K562 (cell line): ENCODE measurements around the gene DAPK1. TPM values are rescaled to one million over a fixed set of nuclear protein-coding genes. Genes with fewer than 3 reads are reported as not detected.

ENCODE experiments used
- ATAC-seq: fragments of 200-7000 bp; cut with Tn5 transposase; 3 replicates; pipeline ENCODE4 v1.9.1; 2020; ENCODE audit warnings: moderate library complexity
- BruUV-seq: library from RNA; stranded (reverse); fragments of 400-500 nt; replicated peaks from 2 replicates; lab custom pipeline; 2021; lab: Mats Ljungman, UMichigan
- CTCF ChIA-PET: fragments of 300-600 bp; formaldehyde crosslinking; extraction: SDS; loops from one replicate; lab custom pipeline; 2021; ENCODE audit warnings: low intra/inter-chr PET ratio; lab: Yijun Ruan, JAX
- POLR2A ChIA-PET: fragments of 300-600, 350-650 bp; sonication (Branson Sonifier 250); formaldehyde crosslinking; extraction: SDS; loops from one replicate; lab custom pipeline; 2021; ENCODE audit warnings: antibody characterized with exemption, inconsistent platforms; lab: Yijun Ruan, JAX
- DNase-seq, 4 experiments: peaks; one replicate each; pipeline versions ENCODE4 v3.0.0 to v3.0.0-alpha.2; 2011 to 2018; ENCODE audit warnings: low spot score in 3 of 4, mixed read lengths in 3 of 4; ENCODE audit errors: extremely low read depth in 1 of 4
- FAIRE-seq: peaks from 2 replicates; lab custom pipeline; 2011; peaks lifted over from hg19 to GRCh38; lab: Jason Lieb, UNC
- H2AFZ ChIP-seq: 2 replicates; pipeline ENCODE4 v1.6.0; 2011; ENCODE audit warnings: low read depth, low read length, control low read depth, inconsistent platforms
- H3K27ac ChIP-seq: fragments of 200-600 bp; 3 replicates; pipeline ENCODE4 v1.8.0; 2011; ENCODE audit warnings: low read depth, mild to moderate bottlenecking, control low read depth, inconsistent platforms, low read length, moderate library complexity, mixed read lengths; ENCODE audit errors: extremely low read depth
- H3K27me3 ChIP-seq, 2 experiments: fragments of 300-600 bp in 1 of 2; 2 replicates in 1 of 2; 3 replicates in 1 of 2; pipeline versions ENCODE4 v1.6.0 to v1.8.0; 2011; ENCODE audit warnings: inconsistent platforms in 2 of 2, low read length in 2 of 2, mild to moderate bottlenecking in 1 of 2, mixed read lengths in 1 of 2, moderate library complexity in 1 of 2; ENCODE audit not compliant: control insufficient read depth in 2 of 2, insufficient read depth in 2 of 2
- H3K36me3 ChIP-seq: fragments of 300-600 bp; 3 replicates; pipeline ENCODE4 v1.8.0; 2011; ENCODE audit warnings: mild to moderate bottlenecking, low read length, inconsistent platforms; ENCODE audit not compliant: control insufficient read depth, insufficient read depth
- H3K4me1 ChIP-seq, 2 experiments: fragments of 200-600 bp in 1 of 2; replicated peaks in 1 of 2; 2 replicates in 1 of 2; 3 replicates in 1 of 2; pipeline versions ENCODE4 v1.5.1 to v1.8.0; 2011; ENCODE audit warnings: inconsistent platforms in 2 of 2, low read length in 2 of 2, mild to moderate bottlenecking in 1 of 2, mixed read lengths in 1 of 2, moderate library complexity in 1 of 2; ENCODE audit not compliant: control insufficient read depth in 2 of 2, insufficient read depth in 2 of 2
- H3K4me2 ChIP-seq: 2 replicates; pipeline ENCODE4 v1.6.1; 2011; ENCODE audit warnings: low read length, control low read depth, inconsistent platforms, mixed read lengths; ENCODE audit not compliant: insufficient read depth
- H3K4me3 ChIP-seq: fragments of 200-600 bp; sonication (generic), shearing (Covaris generic); 2 replicates; pipeline ENCODE4 v1.5.1; 2016; ENCODE audit warnings: control low read depth, inconsistent platforms
- H3K79me2 ChIP-seq: fragments of 200-600 bp; 3 replicates; pipeline ENCODE4 v1.8.0; 2011; ENCODE audit warnings: low read length, inconsistent platforms; ENCODE audit not compliant: control insufficient read depth, insufficient read depth
- H3K9ac ChIP-seq, 2 experiments: 2 replicates each; pipeline versions ENCODE4 v1.6.0 to v1.6.1; 2011; ENCODE audit warnings: low read depth in 2 of 2, low read length in 2 of 2, control low read depth in 1 of 2, inconsistent platforms in 1 of 2, mild to moderate bottlenecking in 1 of 2, mixed read lengths in 1 of 2; ENCODE audit not compliant: insufficient read depth in 1 of 2
- H3K9me1 ChIP-seq: one replicate; pipeline ENCODE4 v1.6.0; 2011; ENCODE audit warnings: inconsistent platforms, mild to moderate bottlenecking, low read length, moderate library complexity; ENCODE audit not compliant: control insufficient read depth, insufficient read depth
- H3K9me3 ChIP-seq: replicated peaks from 2 replicates; pipeline ENCODE4 v1.5.1; 2011; ENCODE audit warnings: low read depth, low read length, inconsistent platforms; ENCODE audit not compliant: control insufficient read depth, insufficient read depth
- H4K20me1 ChIP-seq: replicated peaks from 2 replicates; pipeline ENCODE4 v1.6.1; 2011; ENCODE audit warnings: low read length, inconsistent platforms, mixed read lengths; ENCODE audit not compliant: control insufficient read depth, insufficient read depth
- ARID1B ChIP-seq: fragments of 450-650 bp; IDR thresholded peaks from 2 replicates; pipeline ENCODE4 v1.6.1; 2016; ENCODE audit warnings: antibody characterized with exemption, mild to moderate bottlenecking, inconsistent platforms
- ELF1 ChIP-seq: fragments of 200-800 bp; sonication (Bioruptor generic); IDR thresholded peaks from 2 replicates; pipeline ENCODE4 v1.6.1; 2016; ENCODE audit warnings: missing genetic modification characterization, missing compliant biosample characterization
- EP300 ChIP-seq: IDR thresholded peaks from 2 replicates; pipeline ENCODE4 v1.6.1; 2012; ENCODE audit warnings: low read length, improper control_type of control experiment
- ZNF175 ChIP-seq: fragments of 200-800 bp; sonication (Bioruptor generic); IDR thresholded peaks from 2 replicates; pipeline ENCODE4 v1.6.1; 2016; ENCODE audit warnings: low read depth, mild to moderate bottlenecking, missing genetic modification characterization, missing compliant biosample characterization
- WGBS: fragments of 100-300 bp; shearing (Covaris generic); methylation state at CpG from one replicate; pipeline ENCODE4 v1.1.6; 2016; ENCODE audit warnings: low coverage, mixed read lengths; ENCODE audit not compliant: insufficient coverage; ENCODE audit errors: missing lambda C conversion rate; 5-methylcytosine and 5-hydroxymethylcytosine counted together
- in situ Hi-C: fragments of 300-500 bp; cut with MboI; formaldehyde crosslinking; loops from 4 replicates; pipeline ENCODE4 v1.15.0; 2018; ENCODE audit warnings: inconsistent platforms, mixed read lengths
- intact Hi-C: fragments of 100-400 bp; cut with micrococcal nuclease; formaldehyde crosslinking; loops from 2 replicates; pipeline ENCODE4 v1.14.2; 2022
- polyA plus RNA-seq, 8 experiments: library from polyadenylated mRNA; depleted of rRNA in 4 of 8; stranded (reverse) in 5 of 8; unstranded in 3 of 8; fragments of >200 nt; fragmentation: Nextera tagmentation in 2 of 8; fragmentation: Illumina TruSeq in 1 of 8; extraction: Ambion mirVana in 2 of 8; extraction: Trizol in 1 of 8; gene quantifications; 2 replicates each; pipeline versions ENCODE4 v1.2.1 to v1.2.3, GENCODE V29; 2011 to 2014; ENCODE audit warnings: inconsistent platforms in 1 of 8, missing spikeins in 1 of 8
- total RNA-seq, 7 experiments: library from RNA; depleted of rRNA in 6 of 7; stranded (reverse); fragments of >200 nt in 6 of 7; fragmentation: Illumina TruSeq in 2 of 7; extraction: Trizol in 2 of 7; gene quantifications; 2 replicates each; pipeline versions ENCODE4 v1.2.1 to v1.2.3, GENCODE V29; 2011 to 2021; ENCODE audit warnings: low replicate concordance in 1 of 7
- TF ChIP-seq, protein P1 (sequence below): fragments of 450-650 bp; formaldehyde crosslinking; IDR thresholded peaks from 2 replicates; pipeline ENCODE4 v1.4.0; 2020; ENCODE audit warnings: mild to moderate bottlenecking

Gene DAPK1
- total and polyA plus RNA-seq, 9 of the 15 experiments (the other 6 are each of a cell fraction or from before 2014, with no cell fraction given), result 1.7 to 26.4 (median 15.8) TPM

DNA sequence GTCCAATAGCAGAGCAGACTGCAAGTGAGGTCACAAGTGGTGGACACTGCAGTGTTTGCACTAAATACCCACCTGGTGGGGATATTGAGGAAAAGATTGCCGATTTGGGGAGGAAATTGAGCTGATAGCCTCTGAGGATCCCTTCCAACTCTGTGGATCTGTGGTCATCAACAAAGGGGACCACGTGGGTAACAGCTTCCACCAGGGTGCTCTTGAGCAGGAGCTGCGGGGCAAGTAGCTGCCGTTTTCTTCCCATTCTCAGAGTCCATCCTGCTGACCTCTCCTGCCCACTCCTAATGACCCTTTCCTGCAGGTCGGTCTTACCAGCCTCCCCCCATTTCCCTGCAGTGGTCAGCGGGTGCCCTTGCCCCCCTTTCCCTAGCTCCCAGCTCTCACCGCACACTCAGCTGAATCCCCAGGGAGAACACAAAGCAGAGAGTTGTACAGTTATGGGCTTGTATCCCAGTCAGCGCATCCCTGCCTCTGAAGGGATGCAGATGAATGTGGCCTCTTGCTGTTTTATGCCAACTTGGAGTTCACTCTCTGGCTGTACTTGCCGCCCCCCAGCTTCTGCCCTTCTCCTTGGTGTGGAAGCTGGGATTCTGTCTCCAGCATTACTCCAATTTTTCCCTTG is 18.0 kb downstream of the DAPK1 start (continued):
- TF ChIP-seq, protein P1, sequence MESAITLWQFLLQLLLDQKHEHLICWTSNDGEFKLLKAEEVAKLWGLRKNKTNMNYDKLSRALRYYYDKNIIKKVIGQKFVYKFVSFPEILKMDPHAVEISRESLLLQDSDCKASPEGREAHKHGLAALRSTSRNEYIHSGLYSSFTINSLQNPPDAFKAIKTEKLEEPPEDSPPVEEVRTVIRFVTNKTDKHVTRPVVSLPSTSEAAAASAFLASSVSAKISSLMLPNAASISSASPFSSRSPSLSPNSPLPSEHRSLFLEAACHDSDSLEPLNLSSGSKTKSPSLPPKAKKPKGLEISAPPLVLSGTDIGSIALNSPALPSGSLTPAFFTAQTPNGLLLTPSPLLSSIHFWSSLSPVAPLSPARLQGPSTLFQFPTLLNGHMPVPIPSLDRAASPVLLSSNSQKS (CRISPR knock-in tag), result no peak

DNA sequence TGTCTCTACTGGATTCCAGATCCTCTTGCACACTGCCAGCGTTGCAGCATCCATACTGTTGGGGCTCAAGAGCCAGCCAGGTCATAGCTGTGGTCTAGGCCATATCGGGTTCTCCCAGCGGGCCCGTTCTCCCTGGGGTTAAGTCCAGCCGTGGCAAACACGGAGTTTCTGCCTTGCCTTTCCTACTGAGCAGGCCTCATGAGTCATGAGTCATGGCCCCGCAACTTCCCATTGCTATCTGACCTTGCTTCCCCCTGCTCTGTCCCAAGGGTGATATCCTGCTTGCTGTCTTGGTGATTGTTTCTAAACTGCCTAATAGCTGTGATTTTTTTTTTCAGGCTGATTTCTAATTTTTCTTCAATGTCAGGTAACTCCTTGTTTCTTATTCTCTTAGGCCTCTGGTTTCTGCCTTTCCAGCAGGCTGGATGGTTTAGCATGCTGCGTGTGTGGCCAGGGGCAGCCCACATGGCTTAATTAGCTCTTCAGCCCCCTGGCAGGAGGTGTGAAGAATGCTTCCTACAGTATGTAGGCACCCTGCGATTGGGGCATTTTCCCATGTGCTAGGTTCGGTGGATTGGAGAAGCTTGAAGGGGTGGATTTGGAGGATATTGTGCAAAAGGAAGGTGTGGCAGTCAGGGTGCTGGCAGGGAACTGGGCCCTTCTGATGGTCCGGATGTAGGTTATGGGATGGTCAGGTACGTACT is 18.7 kb downstream of the DAPK1 start:
- ChIA-PET CTCF (no interaction called here), POLR2A (interaction anchor here (0.6 to 1.2 kb wide), 2 partner anchors 32 to 338 kb away, joined by 3 to 5 read pairs; no protein-coding TSS in a partner anchor)
- Histone ChIP-seq H3K9ac (peak overlapping the region; percentile 36 to 77; a peak in 2 of 4 replicates), H3K79me2 (peaks cover 31% of the 10 kb centered on the region), H3K4me3 (no peak overlapping the region), H3K27me3 (no peaks in the 10 kb centered on the region), H3K27ac (peak overlapping the region; percentile 84; the same call in 2 of the 3 replicates), H4K20me1 (0 out of 2 replicates have a peak, but pooled peaks cover 5% of the 10 kb centered on the region), H3K4me1 (peaks cover 35 to 64% of the 10 kb centered on the region in 2 experiments), H2AFZ (no peak overlapping the region), H3K9me3 (no peaks in the 10 kb centered on the region), H3K36me3 (peaks cover 7% of the 10 kb centered on the region; the same call in 1 of the 3 replicates), H3K9me1 (peaks cover 6% of the 10 kb centered on the region), H3K4me2 (peak overlapping the region; percentile 47)
- peak; percentile 49 to 91 (median 66) for DNase-seq
- peak; percentile 84 for ATAC-seq
- intact Hi-C loops (loop anchor here (5.0 to 10.0 kb wide), 3 partner anchors 36 to 298 kb away; no protein-coding TSS in a partner anchor), in situ Hi-C loops (no loop called here)
- BruUV-seq, result no TSS peak
- 22% methylated on average over 9 of the region's 12 CpGs for WGBS
- peak; percentile 97 for FAIRE-seq
- TF ChIP-seq ELF1 (tag), result no peak
- no peak; the same call in 1 of the 2 replicates for TF ChIP-seq ZNF175 (CRISPR knock-in tag)
- peak; percentile 89 for TF ChIP-seq EP300
- peak; percentile 91 for TF ChIP-seq ARID1B
